ENCODE results near the gene DAPK1.

Gene DAPK1

DNA sequence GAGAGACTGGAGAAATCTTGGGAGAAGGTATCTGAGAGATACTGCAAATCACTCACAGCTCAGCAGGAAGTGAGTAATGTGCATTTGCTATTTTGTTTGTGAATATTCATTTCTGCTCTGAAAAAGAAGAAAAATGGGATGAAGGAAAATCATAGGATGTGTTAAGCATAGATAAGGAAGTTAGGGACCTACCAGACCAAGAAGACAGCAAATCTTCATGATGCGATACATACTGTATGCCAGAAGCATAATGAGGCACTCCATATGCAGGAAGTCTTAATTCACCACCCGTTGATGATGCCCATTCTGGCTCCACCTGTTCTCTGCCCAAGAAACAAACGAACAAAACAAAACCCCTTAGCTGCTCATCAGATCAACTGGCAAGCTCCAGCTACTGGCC is 6.1 kb upstream of the DAPK1 start:
- Histone ChIP-seq H3K4me3 (no peak overlapping the region), H3K36me3 (no peaks in the 10 kb centered on the region), H3K27ac (no peak overlapping the region), H3K9me3 (no peaks in the 10 kb centered on the region), H3K27me3 (peaks cover 0 to 6% of the 10 kb centered on the region in 2 donors), H3K4me1 (no peaks in the 10 kb centered on the region)
- no peak for DNase-seq
- intact Hi-C loops (cut with DNase I; ENCODE audit: low total_unique reads): loop anchor here (10.0 kb wide), 2 partner anchors 157 to 173 kb away; no protein-coding TSS in a partner anchor
- no peak for TF ChIP-seq CTCF (IDR thresholded peaks at IDR 0.05)

GRCh38 chr9:87492642-87493041 is 5.0 kb upstream of the DAPK1 start:
- H3K4me3 ChIP-seq: no peak overlapping the region
- intact Hi-C loops (cut with DNase I; ENCODE audit: low total_unique reads): loop anchor here (10.0 kb wide), 2 partner anchors 158 to 172 kb away; no protein-coding TSS in a partner anchor
- peaks cover 0 to 7% (median 2%) of the 10 kb centered on the region in 4 donors for H3K4me1 ChIP-seq
- H3K27me3 ChIP-seq: peaks cover 0 to 13% of the 10 kb centered on the region in 2 donors
- TF ChIP-seq CTCF (IDR thresholded peaks at IDR 0.05): no peak
- no peaks in the 10 kb centered on the region for H3K36me3 ChIP-seq
- DNase-seq: no peak
- H3K27ac ChIP-seq: no peak overlapping the region
- no peaks in the 10 kb centered on the region for H3K9me3 ChIP-seq

- intact Hi-C loops (cut with DNase I; ENCODE audit: low total_unique reads): loop anchor here (5.0 to 10.0 kb wide), 3 partner anchors 160 to 1342 kb away; no protein-coding TSS in a partner anchor
- Histone ChIP-seq H3K36me3 (no peaks in the 10 kb centered on the region), H3K27me3 (peaks cover 0 to 17% of the 10 kb centered on the region in 2 donors), H3K27ac (no peak overlapping the region), H3K4me3 (no peak overlapping the region), H3K9me3 (no peaks in the 10 kb centered on the region), H3K4me1 (peaks cover 0 to 17% (median 8%) of the 10 kb centered on the region in 4 donors)
- no peak for DNase-seq
- TF ChIP-seq CTCF (IDR thresholded peaks at IDR 0.05): no peak
These were observed 2.6 kb upstream of the DAPK1 start for GRCh38 chr9:87494970-87495471.

GRCh38 chr9:87497080-87497603 is 525 bp upstream of the DAPK1 start:
- intact Hi-C loops (cut with DNase I; ENCODE audit: low total_unique reads): loop anchor here (5.0 to 10.0 kb wide), 3 partner anchors 162 to 1340 kb away; no protein-coding TSS in a partner anchor
- peaks cover 0 to 17% (median 8%) of the 10 kb centered on the region in 4 donors for H3K4me1 ChIP-seq
- DNase-seq: no peak
- TF ChIP-seq CTCF (IDR thresholded peaks at IDR 0.05): no peak
- peaks cover 0 to 17% of the 10 kb centered on the region in 2 donors for H3K27me3 ChIP-seq
- no peaks in the 10 kb centered on the region for H3K9me3 ChIP-seq
- H3K36me3 ChIP-seq: no peaks in the 10 kb centered on the region
- peak overlapping the region; percentile 65 to 80 for H3K4me3 ChIP-seq
- H3K27ac ChIP-seq: no peak overlapping the region

DNA sequence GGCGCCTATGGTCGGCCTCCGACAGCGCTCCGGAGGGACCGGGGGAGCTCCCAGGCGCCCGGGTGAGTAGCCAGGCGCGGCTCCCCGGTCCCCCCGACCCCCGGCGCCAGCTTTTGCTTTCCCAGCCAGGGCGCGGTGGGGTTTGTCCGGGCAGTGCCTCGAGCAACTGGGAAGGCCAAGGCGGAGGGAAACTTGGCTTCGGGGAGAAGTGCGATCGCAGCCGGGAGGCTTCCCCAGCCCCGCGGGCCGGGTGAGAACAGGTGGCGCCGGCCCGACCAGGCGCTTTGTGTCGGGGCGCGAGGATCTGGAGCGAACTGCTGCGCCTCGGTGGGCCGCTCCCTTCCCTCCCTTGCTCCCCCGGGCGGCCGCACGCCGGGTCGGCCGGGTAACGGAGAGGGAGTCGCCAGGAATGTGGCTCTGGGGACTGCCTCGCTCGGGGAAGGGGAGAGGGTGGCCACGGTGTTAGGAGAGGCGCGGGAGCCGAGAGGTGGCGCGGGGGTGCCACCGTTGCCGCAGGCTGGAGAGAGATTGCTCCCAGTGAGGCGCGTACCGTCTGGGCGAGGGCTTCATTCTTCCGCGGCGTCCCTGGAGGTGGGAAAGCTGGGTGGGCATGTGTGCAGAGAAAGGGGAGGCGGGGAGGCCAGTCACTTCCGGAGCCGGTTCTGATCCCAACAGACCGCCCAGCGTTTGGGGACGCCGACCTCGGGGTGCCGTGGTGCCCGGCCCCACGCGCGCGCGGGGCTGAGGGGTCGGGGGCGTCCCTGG is 561 bp downstream of the DAPK1 start:
- no peaks in the 10 kb centered on the region for H3K9me3 ChIP-seq
- peak overlapping the region; percentile 65 to 80 for H3K4me3 ChIP-seq
- no peak for TF ChIP-seq CTCF (IDR thresholded peaks at IDR 0.05)
- peak overlapping the region; percentile 51 to 53 for H3K27ac ChIP-seq
- no peaks in the 10 kb centered on the region for H3K36me3 ChIP-seq
- intact Hi-C loops (cut with DNase I; ENCODE audit: low total_unique reads): loop anchor here (5.0 to 10.0 kb wide), 3 partner anchors 163 to 1339 kb away; no protein-coding TSS in a partner anchor
- DNase-seq: peak in 1 of 2 donors; percentile 70
- H3K27me3 ChIP-seq: peaks cover 0 to 17% of the 10 kb centered on the region in 2 donors
- peaks cover 0 to 19% (median 9%) of the 10 kb centered on the region in 4 donors for H3K4me1 ChIP-seq

Measured in tibial artery (tissue), 4 donors.